OCI-LY7 (cell line): ENCODE data around the gene PITPNC1. TPM values are rescaled to one million over a fixed set of nuclear protein-coding genes. Genes with fewer than 3 reads are reported as not detected.

Experiments
- BruUV-seq: library from RNA; stranded (reverse); fragments of 400-500 nt; replicated peaks from 2 replicates; lab custom pipeline; 2021; lab: Mats Ljungman, UMichigan
- CTCF ChIA-PET: fragments of 300-600 bp; sonication (Branson Sonifier 250); formaldehyde crosslinking; loops from one replicate; lab custom pipeline; 2022; ENCODE audit warnings: antibody characterized with exemption; ENCODE audit not compliant: unreplicated experiment; lab: Charles Lee
- POLR2A ChIA-PET: fragments of 300-600 bp; sonication (Branson Sonifier 250); formaldehyde crosslinking; loops from one replicate; lab custom pipeline; 2022; ENCODE audit warnings: antibody characterized with exemption; lab: Charles Lee
- DNase-seq: peaks from one replicate; pipeline ENCODE4 v3.0.0-alpha.2; 2015; ENCODE audit warnings: low spot score
- H2AFZ ChIP-seq: fragments of 200-600 bp; sonication (generic), shearing (Covaris generic); 2 replicates; pipeline ENCODE4 v1.6.1; 2014; ENCODE audit warnings: mild to moderate bottlenecking, antibody characterized with exemption, low read length, moderate library complexity
- H3K27ac ChIP-seq: fragments of 200-600 bp; sonication (generic); 2 replicates; pipeline ENCODE4 v1.5.1; 2014; ENCODE audit warnings: mixed run types, low read depth, mild to moderate bottlenecking, moderate library complexity, low read length, inconsistent platforms; ENCODE audit not compliant: poor library complexity, severe bottlenecking
- H3K36me3 ChIP-seq: fragments of 200-600 bp; sonication (generic); 2 replicates; pipeline ENCODE4 v1.6.1; 2014; ENCODE audit warnings: mild to moderate bottlenecking, antibody characterized with exemption, low read length, moderate library complexity, mixed read lengths; ENCODE audit not compliant: insufficient read depth
- H3K4me1 ChIP-seq: fragments of 200-600 bp; sonication (generic); 2 replicates; pipeline ENCODE4 v1.5.1; 2014; ENCODE audit warnings: mild to moderate bottlenecking, low read length; ENCODE audit not compliant: insufficient read depth, poor library complexity, severe bottlenecking
- H3K4me2 ChIP-seq: fragments of 200-600 bp; sonication (generic); 2 replicates; pipeline ENCODE4 v1.6.1; 2014; ENCODE audit warnings: mild to moderate bottlenecking, low read length
- H3K4me3 ChIP-seq: fragments of 200-600 bp; sonication (generic); 2 replicates; pipeline ENCODE4 v1.5.1; 2014; ENCODE audit warnings: mild to moderate bottlenecking, low read depth, low read length; ENCODE audit not compliant: poor library complexity, severe bottlenecking
- H3K79me2 ChIP-seq: fragments of 200-600 bp; sonication (generic); 2 replicates; pipeline ENCODE4 v1.6.1; 2016; ENCODE audit warnings: low read depth, mild to moderate bottlenecking, low read length, moderate library complexity, mixed read lengths; ENCODE audit not compliant: insufficient read depth
- H3K9me2 ChIP-seq: fragments of 200-600 bp; sonication (generic); 2 replicates; pipeline ENCODE4 v1.6.1; 2016; ENCODE audit warnings: mild to moderate bottlenecking, low read length, mixed read lengths; ENCODE audit not compliant: insufficient read depth
- H3K9me3 ChIP-seq: fragments of 200-600 bp; sonication (generic); 2 replicates; pipeline ENCODE4 v1.6.1; 2014; ENCODE audit warnings: mild to moderate bottlenecking, mixed run types, low read length, mixed read lengths
- H4K20me1 ChIP-seq: fragments of 200-600 bp; sonication (generic); 2 replicates; pipeline ENCODE4 v1.6.1; 2014; ENCODE audit warnings: mild to moderate bottlenecking, antibody characterized with exemption, low read length, moderate library complexity, mixed read lengths; ENCODE audit not compliant: insufficient read depth
- EZH2phosphoT487 ChIP-seq: fragments of 200-600 bp; sonication (generic); IDR thresholded peaks from 2 replicates; pipeline ENCODE4 v1.6.1; 2018; ENCODE audit warnings: low read depth, borderline replicate concordance, mild to moderate bottlenecking, mixed run types, antibody characterized with exemption, low read length, moderate library complexity, mixed read lengths
- intact Hi-C: fragments of 100-400 bp; cut with micrococcal nuclease; formaldehyde crosslinking; loops from one replicate; pipeline ENCODE4 v1.10.0; 2022; ENCODE audit not compliant: unreplicated experiment
- total RNA-seq, 2 experiments: library from RNA; depleted of rRNA in 1 of 2; stranded (reverse); fragments of >200 nt in 1 of 2; shearing (Covaris generic) in 1 of 2; gene quantifications; 2 replicates each; pipeline ENCODE4 v1.2.3, GENCODE V29; 2014 to 2022
- TF ChIP-seq, protein P1 (sequence below): fragments of 200-600 bp; sonication (generic); conservative IDR thresholded peaks from 2 replicates; pipeline ENCODE4 v1.5.1; 2014; ENCODE audit warnings: mild to moderate bottlenecking, antibody characterized with exemption, low read length, moderate library complexity, mixed read lengths

The PITPNC1 gene
- total RNA-seq, 2 experiments from 2014 or later, result 14.3 to 21.1 TPM

DNA sequence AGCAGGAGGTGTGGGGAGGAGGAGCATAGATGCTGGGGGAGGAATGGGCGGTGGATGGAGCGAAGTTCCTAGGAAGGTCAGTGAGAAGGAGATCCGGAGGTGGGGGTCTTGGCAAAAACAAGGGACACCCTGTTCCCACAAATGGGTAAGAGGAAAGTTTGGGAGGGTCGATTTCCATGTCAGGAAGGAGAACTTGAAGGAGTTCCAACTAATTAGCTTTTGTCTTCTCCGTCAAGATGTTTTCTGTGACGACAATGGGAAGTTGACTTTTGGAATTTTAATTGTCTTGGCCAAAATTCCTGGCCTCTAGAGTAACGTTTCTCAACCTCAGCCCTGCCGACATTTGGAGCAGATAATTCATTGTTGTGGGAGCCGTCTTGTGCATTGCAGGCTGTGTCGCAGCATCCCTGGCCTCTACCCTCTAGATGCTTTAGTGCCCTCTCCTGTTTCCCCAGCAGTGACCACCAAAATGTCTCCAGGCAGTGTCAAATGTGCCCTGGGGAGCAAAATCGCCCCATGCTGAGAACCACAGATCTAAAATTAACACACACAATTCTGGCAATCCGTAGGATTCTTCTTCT lies 97.1 kb downstream of the PITPNC1 start:
- Histone ChIP-seq H2AFZ (no peak overlapping the region), H3K4me3 (no peak overlapping the region), H3K27ac (no peak overlapping the region), H3K9me2 (no peaks in the 10 kb centered on the region), H4K20me1 (no peaks in the 10 kb centered on the region), H3K4me1 (peaks cover 15% of the 10 kb centered on the region), H3K36me3 (no peaks in the 10 kb centered on the region), H3K9me3 (peaks cover 10% of the 10 kb centered on the region; the same call in 1 of the 2 replicates), H3K79me2 (no peaks in the 10 kb centered on the region), H3K4me2 (no peak overlapping the region)
- ChIA-PET POLR2A (interaction anchor here (0.6 to 1.4 kb wide), 2 partner anchors 95 to 349 kb away, joined by 3 to 4 read pairs; no protein-coding TSS in a partner anchor), CTCF (interaction anchor here (0.7 kb wide), 1 partner anchor 89 kb away, joined by 3 read pairs; no protein-coding TSS in a partner anchor)
- no peak for TF ChIP-seq EZH2phosphoT487
- TF ChIP-seq, protein P1, sequence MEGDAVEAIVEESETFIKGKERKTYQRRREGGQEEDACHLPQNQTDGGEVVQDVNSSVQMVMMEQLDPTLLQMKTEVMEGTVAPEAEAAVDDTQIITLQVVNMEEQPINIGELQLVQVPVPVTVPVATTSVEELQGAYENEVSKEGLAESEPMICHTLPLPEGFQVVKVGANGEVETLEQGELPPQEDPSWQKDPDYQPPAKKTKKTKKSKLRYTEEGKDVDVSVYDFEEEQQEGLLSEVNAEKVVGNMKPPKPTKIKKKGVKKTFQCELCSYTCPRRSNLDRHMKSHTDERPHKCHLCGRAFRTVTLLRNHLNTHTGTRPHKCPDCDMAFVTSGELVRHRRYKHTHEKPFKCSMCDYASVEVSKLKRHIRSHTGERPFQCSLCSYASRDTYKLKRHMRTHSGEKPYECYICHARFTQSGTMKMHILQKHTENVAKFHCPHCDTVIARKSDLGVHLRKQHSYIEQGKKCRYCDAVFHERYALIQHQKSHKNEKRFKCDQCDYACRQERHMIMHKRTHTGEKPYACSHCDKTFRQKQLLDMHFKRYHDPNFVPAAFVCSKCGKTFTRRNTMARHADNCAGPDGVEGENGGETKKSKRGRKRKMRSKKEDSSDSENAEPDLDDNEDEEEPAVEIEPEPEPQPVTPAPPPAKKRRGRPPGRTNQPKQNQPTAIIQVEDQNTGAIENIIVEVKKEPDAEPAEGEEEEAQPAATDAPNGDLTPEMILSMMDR, result no peak
- BruUV-seq, result no TSS peak
- no peak for DNase-seq
- intact Hi-C loops, result no loop called here

DNA sequence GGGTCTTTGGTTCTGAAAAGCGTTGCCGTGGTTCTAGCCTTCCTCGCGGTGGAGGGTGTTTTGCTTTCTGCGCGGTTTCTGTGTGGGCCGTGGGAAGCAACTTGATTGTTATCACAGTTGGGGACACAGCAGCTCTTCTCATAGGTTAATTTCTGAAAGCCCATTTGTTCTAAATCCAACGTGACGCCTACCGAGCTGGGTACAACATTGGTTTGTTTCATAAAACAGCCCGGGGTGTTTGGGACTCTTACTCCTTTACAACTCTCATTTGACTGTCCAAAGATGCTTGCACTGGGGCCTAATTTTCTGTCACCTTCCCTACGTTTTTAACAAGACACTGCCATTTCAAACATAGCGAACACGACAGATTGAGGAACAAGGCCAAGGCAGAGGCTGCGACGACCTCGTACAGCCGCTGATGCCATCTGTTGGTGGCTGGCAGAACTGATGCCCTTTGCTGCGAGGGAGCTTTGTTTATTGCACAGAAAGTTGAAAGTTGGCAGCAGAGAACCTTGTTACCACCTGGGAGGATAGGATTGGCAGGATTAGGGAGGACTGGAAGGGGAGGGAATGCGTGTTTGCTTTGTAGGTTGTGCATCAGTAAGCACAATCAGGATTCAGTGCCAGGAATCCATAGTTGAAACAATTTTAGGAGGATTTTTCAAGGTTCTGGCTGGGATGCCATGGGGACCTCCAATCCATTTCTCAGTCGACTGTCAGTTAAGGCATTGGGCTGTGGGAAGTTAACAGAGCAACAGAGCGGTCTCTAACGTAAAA lies 98.3 kb downstream of the PITPNC1 start:
- CTCF ChIA-PET, result interaction anchor here (2.3 kb wide), 1 partner anchor 96 kb away, joined by 17 read pairs; no protein-coding TSS in a partner anchor
- Histone ChIP-seq H3K4me2 (peak overlapping the region; percentile 11; the same call in 1 of the 2 replicates), H3K27ac (no peak overlapping the region), H3K4me3 (no peak overlapping the region), H3K36me3 (no peaks in the 10 kb centered on the region), H3K9me2 (no peaks in the 10 kb centered on the region), H3K4me1 (peaks cover 18% of the 10 kb centered on the region), H3K79me2 (no peaks in the 10 kb centered on the region), H2AFZ (no peak overlapping the region), H3K9me3 (peaks cover 10% of the 10 kb centered on the region; the same call in 1 of the 2 replicates), H4K20me1 (no peaks in the 10 kb centered on the region)
- BruUV-seq, result no TSS peak
- POLR2A ChIA-PET, result interaction anchor here (0.7 to 1.6 kb wide), 4 partner anchors 22 to 99 kb away, joined by 4 to 5 read pairs (median 4); no protein-coding TSS in a partner anchor
- TF ChIP-seq EZH2phosphoT487, result no peak
- TF ChIP-seq, protein P1, result peak; percentile 98
- peak; percentile 85 for DNase-seq
- intact Hi-C loops, result loop anchor here (1.0 to 5.0 kb wide), 4 partner anchors 88 to 212 kb away; no protein-coding TSS in a partner anchor
